ENCODE data around the gene EPHA3.

Gene EPHA3

DNA sequence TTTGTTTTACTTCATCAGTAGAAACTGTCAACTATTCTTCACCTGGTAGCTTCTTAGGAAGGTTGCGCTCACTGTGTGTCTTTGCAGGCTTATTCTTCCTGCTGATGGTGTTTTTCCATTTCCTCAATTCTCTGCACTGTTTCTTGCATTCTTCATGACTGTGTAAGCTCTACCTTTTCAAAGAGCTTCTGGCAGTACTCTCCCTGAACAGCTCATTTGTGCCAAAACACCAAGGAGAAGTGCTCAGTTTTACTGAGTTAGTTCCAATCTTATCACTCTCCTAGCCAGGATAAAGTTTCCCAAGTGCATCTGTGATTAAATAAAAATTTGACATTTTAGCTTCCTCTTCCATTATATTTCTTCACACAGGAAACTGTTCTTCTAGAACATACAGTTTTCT is 339.8 kb downstream of the EPHA3 start:
- DNase-seq (ENCODE audit: low read depth in 2 of 2): no peak

DNA sequence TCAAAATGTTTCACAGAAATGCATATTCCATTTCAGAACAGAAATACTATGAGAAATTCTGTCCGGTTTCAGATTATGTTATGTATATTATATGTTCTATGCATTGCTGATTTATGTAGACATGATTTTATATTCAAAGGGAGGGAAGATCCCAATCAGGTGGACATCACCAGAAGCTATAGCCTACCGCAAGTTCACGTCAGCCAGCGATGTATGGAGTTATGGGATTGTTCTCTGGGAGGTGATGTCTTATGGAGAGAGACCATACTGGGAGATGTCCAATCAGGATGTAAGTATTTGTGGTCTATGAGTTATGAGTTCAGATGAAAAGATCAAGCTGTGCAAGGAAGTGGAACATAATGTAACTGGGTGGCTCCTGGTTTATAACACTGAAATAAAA is 341.7 kb downstream of the EPHA3 start:
- no peak for DNase-seq (ENCODE audit: low read depth in 2 of 2)

DNA sequence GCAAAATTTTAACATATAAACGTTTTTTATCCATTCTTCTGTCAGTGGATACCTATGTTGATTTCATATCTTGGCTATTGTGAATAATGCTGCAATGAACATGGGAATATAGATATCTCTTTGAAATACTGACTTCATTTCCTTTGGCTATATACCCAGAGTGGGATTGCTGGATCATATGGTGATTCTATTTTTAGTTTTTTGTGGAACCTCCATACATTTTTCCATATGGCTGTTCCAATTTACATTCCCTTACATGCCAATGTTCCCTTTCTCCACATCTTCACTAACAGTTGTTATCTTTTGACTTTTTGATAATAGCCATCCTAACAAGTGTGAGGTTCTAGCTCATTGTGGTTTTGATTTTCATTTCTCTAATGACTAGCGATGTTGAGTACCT is 344.6 kb downstream of the EPHA3 start:
- DNase-seq (ENCODE audit: low read depth in 2 of 2): no peak

DNA sequence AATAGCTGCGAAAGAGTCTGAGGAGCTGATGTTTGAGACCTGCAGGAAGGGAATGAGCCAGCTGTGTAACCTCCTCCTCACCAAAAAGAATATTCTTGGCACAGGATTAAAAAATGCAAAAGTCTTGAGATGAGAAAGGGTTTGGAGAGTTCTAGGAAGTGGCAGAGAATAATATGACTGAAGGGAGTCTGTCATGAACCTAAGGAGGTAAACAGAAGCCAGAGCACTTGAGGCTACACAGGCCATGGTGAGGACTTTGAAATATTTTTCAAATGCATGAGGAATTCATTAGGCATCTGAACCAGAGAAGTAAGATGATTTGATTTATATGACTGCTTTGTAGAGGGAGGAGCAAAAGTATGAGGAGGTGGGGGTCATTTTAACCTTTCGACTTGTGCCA is 347.8 kb downstream of the EPHA3 start:
- DNase-seq (ENCODE audit: low read depth in 2 of 2): no peak

DNA sequence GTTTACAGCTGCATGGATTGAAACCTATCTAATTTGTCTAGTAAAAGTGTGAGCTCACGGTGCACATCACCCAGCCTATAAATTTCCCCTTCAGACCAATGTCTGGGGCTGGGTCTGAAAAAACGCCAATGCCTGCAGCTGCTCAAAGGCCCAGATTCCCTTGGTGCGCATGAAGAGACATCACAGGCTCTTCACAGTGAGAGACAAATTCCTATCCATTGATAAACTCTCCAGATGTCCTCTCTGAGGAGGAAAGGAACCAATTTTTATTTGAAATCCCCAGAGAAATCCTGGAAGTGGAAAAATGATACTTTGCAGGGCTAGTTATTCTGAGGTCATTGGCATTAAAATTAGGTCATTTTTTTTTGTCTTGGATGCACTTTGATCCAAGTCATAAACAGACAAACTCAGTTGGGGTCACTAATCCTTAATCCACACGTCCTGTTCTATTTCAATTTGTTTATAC is 360.5 kb downstream of the EPHA3 start:
- DNase-seq (ENCODE audit: low read depth in 2 of 2): no peak

DNA sequence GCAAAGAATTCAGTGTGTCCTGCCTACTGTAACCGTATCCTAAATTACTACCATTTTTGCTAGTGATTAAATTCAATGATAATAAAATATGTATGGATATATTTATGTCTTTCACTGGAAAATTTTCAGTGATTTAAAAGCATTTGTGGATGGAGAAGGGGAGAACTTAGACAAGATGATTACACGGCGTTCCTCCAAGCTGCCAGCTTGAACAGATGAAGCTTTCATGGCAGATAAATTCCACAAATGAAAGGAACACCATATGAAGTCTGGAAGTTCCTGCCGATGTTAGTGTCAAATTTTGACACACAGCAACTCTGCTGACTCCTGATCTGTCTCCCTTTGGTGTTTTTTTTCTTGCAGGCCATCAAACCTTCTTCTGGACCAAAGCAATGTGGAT is 364.7 kb downstream of the EPHA3 start:
- DNase-seq (ENCODE audit: low read depth in 2 of 2): no peak

DNA sequence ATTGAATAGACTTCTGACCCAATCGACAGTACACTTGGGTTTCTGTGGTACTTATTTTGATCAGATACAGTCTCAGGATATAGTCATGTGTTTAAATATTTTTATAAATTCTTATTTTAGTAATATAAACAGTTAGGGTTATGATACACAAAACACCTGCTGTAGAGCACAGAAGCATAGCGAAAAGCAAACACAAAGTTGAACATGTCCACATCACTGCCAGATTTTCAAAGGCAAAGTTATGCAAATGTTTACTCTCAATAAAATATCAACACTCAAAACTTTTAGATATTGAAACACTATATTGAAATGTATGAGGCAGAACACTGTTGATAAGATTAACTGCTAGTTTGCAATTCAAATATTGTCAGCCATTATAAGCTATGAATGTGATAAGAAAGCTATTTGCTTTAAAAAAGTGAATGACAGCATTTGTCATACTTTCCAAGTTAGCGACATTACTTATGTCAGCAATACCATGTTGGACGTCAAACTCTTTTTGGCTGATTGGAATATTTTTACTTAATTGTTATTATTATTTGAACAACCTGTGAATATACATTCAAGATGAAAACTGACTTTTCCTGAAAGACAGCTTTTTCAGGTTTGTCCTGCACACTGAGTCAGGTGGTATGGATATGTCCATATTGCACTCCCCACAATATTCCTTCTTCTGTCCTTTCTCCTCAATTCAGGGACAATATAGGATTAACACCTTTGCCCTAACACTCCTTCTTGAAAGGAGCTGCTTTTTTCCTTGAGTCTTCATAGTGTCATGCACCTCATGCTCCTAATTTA is 367.1 kb downstream of the EPHA3 start:
- no peak for DNase-seq (ENCODE audit: low read depth in 2 of 2)

DNA sequence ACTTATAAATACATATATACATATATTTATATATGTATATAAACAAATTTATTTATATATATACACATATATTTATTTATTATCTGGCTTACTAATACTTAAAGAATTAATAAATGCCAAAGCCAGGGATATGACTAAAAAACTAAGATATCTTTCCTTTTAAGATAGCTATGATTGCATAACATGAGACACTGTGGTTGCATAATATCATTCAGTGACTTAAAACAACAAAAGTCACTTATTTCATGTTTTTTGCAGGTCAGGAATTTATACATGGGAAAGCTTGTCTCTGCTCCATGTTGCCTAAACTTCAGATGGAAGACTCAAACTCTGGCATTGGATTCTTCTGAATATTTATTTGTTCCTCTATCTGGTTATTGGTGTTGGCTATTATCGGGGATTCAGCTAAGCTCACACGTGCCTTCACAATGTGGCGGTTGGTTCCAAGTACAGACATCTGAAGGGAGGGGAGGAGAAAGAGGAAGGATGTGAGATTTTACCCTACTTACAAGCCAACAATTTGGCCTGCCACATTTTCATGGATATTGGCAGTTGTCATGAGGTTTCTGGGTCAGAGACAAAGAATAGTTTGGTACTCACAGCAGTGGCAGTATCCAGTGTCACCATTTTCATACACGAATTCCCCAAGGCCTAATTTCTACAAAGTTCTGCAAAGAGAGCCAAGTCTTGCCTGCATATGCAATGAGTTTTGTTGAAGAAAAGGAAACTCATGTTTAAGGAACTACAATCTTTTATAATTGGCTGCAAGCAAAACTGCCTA is 381.6 kb downstream of the EPHA3 start:
- DNase-seq (ENCODE audit: low read depth in 2 of 2): no peak

DNA sequence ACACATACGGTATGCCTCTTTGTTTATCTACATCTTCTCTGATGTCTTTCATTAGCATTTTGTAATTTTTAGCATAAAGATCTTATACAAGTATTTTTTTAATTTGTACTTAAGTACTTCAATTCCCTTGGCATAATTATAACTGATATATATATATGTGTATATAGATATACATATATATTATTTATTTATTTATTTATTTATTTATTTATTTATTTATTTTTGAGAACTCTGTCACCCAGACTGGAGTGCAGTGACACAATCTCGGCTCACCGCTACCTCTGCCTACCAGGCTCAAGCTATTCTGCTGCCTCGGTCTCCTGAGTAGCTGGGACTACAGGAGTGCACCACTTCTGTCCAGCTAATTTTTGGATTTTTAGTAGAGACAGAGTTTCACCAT is 382.7 kb downstream of the EPHA3 start:
- no peak for DNase-seq (ENCODE audit: low read depth in 2 of 2)

DNA sequence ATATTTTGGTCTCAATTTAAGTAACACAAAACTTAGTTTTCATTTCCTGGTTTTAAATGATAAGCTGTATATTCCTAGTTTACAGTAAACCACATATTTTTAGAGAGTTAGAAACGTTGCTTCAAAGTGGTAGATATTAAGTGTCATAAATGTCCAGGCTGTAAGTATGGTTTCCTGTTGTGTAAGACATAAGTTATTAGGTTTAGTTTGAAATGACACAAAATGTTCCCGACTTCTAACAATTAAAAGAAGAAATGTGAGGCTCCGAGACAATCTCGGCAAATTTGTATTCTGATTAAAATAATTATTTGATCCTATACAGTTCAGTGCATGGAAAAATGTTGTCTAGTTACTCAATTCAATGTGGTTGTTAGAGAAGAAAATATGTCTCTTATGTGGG is 387.3 kb downstream of the EPHA3 start:
- no peak for DNase-seq (ENCODE audit: low read depth in 2 of 2)

DNA sequence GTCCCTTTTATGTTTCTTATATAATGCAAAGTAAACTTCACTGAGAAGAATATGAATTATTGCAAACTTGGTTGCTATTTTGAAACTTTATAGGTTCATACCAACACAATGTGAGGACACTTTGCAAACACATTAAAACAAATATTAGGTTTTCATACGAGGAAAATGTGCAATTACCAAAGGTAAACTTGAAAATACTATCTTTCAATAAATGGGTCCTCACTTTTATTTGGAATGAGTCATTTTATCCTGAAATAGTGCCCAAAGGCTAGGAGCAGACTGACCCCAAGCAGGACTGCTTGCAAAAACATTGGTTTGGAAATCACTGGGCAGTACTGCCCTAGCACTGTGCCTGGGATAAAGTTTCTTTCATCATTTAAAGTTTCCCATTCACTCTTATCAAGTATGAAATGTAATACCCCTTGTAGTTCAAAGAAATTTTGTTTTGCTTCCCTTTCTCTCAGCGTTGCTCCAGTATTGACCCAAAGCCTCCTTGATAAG is 396.5 kb downstream of the EPHA3 start:
- DNase-seq (ENCODE audit: low read depth in 2 of 2): no peak

DNA sequence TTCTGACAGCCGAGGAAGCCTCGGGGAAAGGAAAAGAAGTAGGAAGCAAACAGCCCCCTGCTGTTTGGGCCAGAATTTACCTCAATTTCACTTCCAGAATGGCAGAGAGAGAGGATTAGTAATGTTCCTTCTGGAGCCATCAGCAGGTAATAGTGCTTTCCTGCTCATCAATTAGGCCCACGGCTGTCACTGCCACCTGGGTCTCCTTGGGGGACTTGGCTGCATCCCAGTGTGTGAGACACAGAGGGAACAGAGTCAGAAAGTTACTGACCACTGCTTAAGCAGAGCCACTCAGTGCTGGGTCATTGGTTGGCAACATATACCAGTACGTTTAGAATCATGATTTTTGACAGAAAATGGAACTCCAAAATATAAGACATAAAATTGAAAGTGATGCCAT is 397.0 kb downstream of the EPHA3 start:
- DNase-seq (ENCODE audit: low read depth in 2 of 2): no peak

DNA sequence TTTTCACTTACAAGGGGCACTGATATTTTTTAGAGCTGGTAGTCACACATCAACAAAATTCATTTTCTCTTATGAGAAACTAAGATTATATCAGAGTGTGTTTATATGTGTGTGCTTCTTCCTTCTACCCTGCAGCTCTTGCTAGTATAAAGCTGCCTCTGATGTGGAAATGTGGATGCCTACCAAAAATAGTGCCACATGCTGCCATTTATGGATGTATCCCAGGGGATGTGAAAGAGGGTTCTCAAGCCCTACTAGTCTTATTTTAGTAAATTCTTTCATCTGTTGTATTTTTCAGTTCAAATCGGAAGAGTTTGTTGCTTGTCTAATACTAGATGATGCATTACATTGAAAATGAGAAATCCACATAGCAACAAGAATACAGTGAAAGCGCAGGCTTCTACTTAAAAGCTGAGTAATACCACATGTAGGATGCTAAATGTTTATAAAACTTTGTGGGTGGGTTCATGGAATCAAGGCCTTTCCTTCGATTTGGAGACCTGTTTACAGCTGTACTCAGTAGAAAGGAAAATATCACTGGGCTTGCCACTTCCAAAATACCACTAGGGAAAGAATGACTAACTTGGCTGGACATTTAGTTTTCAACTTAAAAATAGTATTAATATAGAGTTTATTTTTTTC is 399.2 kb downstream of the EPHA3 start:
- no peak for DNase-seq (ENCODE audit: low read depth in 2 of 2)

DNA sequence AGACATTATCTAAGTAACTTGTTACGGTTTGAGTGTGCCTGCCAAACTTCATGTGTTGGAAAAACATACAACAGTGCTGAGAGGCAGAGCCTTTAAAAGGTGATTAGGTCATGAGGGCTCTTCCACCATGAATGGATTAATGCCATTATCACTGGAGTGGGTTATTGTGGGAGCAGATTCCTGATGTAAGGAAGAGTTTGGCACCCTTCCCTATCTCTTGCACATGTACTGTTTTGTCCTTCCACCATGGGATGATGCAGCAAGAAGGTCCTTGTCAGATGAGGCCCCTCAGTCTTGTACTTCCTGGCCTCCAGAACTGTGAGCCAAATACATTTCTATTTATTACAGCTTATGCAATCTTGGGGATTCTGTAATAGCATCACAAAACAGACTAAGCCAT is 413.9 kb downstream of the EPHA3 start:
- no peak for DNase-seq (ENCODE audit: low read depth in 2 of 2)

DNA sequence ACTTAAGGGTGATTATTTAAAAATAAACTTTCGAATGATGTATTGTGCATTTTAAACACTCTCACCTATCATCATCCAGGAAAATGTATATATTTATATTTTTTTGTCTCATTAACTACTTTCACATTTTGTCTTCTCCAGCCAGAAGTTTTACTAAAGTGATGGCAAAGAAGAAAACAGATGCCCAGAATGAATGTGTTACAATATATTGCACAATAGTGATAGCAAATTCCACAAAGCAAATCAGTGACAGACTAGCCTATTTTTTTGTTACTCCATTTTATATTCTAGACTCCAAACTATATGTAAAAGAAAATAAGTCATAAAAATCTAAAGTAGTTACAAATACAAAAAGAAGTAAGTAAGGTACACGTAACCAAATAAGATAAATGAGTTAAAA is 414.7 kb downstream of the EPHA3 start:
- DNase-seq (ENCODE audit: low read depth in 2 of 2): no peak

DNA sequence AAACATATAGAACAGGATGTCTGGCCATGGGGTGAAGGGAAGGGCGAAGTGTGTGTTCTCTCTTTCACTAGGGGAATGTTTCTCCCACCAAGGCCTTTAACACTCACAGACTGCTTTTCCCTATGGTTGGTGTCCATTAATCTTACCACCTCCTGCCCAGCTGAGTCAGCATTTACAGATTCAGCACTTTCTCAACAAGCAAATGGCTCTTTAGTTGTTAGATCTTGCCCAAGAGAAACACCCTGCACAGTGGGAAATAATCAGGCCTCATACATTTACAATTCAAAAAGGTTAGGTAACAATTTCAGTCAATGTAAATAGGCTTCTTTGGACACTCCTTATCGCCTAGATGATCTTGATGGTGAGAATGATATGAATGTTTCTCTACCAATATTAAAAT is 418.2 kb downstream of the EPHA3 start:
- no peak for DNase-seq (ENCODE audit: low read depth in 2 of 2)

DNA sequence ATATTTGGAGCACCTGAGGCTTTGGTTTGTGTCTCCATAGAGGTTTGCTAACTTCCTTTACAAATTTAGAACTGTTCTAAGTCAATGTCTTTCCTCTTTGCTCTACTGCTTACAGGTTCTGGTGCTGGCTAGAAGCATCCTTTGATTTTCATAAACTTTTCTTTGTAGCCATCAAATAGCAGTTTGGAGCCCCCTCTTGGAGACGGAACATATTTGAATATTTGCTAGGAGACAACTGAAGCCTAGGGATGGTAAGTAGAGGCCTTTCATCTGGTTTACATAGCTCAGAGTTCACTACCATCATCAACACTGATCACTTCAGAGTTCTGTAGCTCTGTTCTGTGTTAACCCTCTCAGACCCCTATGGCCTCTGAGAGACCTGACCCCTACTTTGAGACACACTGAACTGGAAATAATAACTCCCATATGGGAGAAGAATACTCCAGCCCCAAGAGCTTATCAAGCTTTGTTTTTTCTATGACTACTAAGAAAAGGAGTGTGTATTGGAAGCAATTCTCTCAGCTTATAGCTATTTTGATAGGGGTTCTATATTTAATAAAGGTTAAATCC is 420.4 kb downstream of the EPHA3 start:
- no peak for DNase-seq (ENCODE audit: low read depth in 2 of 2)

Data from stimulated activated CD8-positive, alpha-beta memory T cell treated with anti-CD3 and anti-CD28 coated beads, Interleukin-7, amount 100 ng/mL, for 1 hour (primary cell).